Suprapubic skin (tissue), 4 donors: ENCODE results near the gene HID1. TPM values are rescaled to one million over a fixed set of nuclear protein-coding genes. Genes with fewer than 3 reads are reported as not detected.
"Not testable (repeated sequence)": the region's sequence is repeated elsewhere in the genome, so short reads cannot be mapped to it uniquely, and the experiment has no call there.

Source experiments
- DNase-seq, 2 donors: peaks; one replicate each; pipeline ENCODE4 v3.0.0-alpha.2; 2019; ENCODE audit warnings: low spot score in 2 of 2
- H3K27ac ChIP-seq: fragments of 200-600 bp; sonication (generic); one replicate; pipeline ENCODE4 v1.5.1; 2019
- H3K27me3 ChIP-seq: fragments of 200-600 bp; sonication (generic); one replicate; pipeline ENCODE4 v1.5.1; 2019
- H3K36me3 ChIP-seq: fragments of 200-600 bp; sonication (generic); one replicate; pipeline ENCODE4 v1.5.1; 2019
- H3K4me1 ChIP-seq: fragments of 200-600 bp; sonication (generic); one replicate; pipeline ENCODE4 v1.5.1; 2019
- H3K4me3 ChIP-seq: fragments of 200-600 bp; sonication (generic); one replicate; pipeline ENCODE4 v1.5.1; 2019; ENCODE audit warnings: mild to moderate bottlenecking
- H3K9me3 ChIP-seq: fragments of 200-600 bp; sonication (generic); one replicate; pipeline ENCODE4 v1.5.1; 2019
- EP300 ChIP-seq: sonication (generic); formaldehyde crosslinking; IDR thresholded peaks from one replicate; pipeline ENCODE4 v1.6.1; 2017; ENCODE audit warnings: antibody characterized with exemption
- POLR2A ChIP-seq, 2 donors: fragments of 450-650 bp; IDR thresholded peaks; one replicate each; pipeline ENCODE4 v1.6.1; 2017; ENCODE audit warnings: antibody characterized with exemption in 2 of 2, mild to moderate bottlenecking in 2 of 2, moderate library complexity in 2 of 2
- POLR2AphosphoS5 ChIP-seq, 3 donors: sonication (generic); formaldehyde crosslinking; IDR thresholded peaks; one replicate each; pipeline ENCODE4 v1.6.1; 2017; ENCODE audit warnings: antibody characterized with exemption in 3 of 3
- whole genome bisulfite sequencing: methylation state at CpG from one replicate; pipeline ENCODE4 v1.1.5; 2018; 5-methylcytosine and 5-hydroxymethylcytosine counted together
- total RNA-seq, 4 donors: library from RNA; depleted of rRNA; stranded (reverse); fragments of >200 nt; gene quantifications; one replicate each; pipeline ENCODE4 v1.1.0, GENCODE V29; 2016
- TF ChIP-seq, protein P1 (sequence below), 2 donors: fragments of 200-600 bp in 1 of 2; fragments of 450-650 bp in 1 of 2; sonication (generic) in 1 of 2; IDR thresholded peaks; one replicate each; pipeline ENCODE4 v1.5.1; 2016 to 2019; ENCODE audit warnings: antibody characterized with exemption in 2 of 2, mild to moderate bottlenecking in 1 of 2, moderate library complexity in 1 of 2

HID1 gene
- total RNA-seq, 4 donors from 2014 or later = 3.4 to 13.7 (median 9.5) TPM

DNA sequence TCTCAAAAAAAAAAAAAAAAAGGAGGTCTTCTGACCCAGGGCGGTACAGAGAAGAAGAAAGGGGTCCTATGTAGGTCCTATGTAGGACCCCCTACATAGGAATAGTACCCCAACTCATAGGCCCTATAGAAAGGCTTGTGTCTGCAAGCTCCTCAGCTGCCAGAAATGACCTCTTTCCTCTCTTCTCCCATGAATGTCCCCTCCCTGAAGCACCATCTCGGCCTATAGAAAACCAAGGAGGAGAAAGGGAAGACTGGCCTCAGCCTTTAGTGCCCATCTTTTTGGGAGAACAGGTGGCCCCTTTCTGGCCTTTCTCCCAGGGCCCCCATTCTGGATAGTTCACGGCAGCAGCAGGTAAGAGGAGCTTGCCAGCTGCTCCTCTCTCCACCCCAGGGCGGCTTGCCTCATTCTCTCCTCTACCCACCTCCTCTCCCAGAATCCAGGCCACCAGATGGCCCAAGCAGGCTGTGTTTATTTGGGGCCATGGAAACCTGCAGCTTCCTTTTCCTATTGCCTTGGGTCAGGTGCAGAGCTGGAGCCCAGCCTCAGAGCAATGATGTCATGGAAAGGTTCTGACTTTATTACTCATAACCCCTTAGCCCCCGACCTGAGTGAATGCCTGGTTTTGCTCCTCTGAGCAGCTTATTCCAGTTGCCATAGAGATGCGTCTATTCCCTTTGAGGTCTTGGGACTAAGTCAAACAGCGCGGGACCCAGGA, 38.3 kb upstream of the HID1 start:
- H3K27me3 ChIP-seq = no peaks in the 10 kb centered on the region
- H3K27ac ChIP-seq = peak overlapping the region; percentile 94
- DNase-seq = peak in 1 of 2 donors; percentile 83
- TF ChIP-seq, protein P1, sequence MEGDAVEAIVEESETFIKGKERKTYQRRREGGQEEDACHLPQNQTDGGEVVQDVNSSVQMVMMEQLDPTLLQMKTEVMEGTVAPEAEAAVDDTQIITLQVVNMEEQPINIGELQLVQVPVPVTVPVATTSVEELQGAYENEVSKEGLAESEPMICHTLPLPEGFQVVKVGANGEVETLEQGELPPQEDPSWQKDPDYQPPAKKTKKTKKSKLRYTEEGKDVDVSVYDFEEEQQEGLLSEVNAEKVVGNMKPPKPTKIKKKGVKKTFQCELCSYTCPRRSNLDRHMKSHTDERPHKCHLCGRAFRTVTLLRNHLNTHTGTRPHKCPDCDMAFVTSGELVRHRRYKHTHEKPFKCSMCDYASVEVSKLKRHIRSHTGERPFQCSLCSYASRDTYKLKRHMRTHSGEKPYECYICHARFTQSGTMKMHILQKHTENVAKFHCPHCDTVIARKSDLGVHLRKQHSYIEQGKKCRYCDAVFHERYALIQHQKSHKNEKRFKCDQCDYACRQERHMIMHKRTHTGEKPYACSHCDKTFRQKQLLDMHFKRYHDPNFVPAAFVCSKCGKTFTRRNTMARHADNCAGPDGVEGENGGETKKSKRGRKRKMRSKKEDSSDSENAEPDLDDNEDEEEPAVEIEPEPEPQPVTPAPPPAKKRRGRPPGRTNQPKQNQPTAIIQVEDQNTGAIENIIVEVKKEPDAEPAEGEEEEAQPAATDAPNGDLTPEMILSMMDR (IDR thresholded peaks at IDR 0.05) = no peak
- TF ChIP-seq POLR2AphosphoS5 (IDR thresholded peaks at IDR 0.05) (no peak), EP300 (no peak), POLR2A (IDR thresholded peaks at IDR 0.05) (no peak)
- H3K4me3 ChIP-seq = no peak overlapping the region
- WGBS = 51% methylated on average over 8 of the region's 8 CpGs
- H3K36me3 ChIP-seq = no peaks in the 10 kb centered on the region
- H3K4me1 ChIP-seq = peaks cover 32% of the 10 kb centered on the region
- H3K9me3 ChIP-seq = no peaks in the 10 kb centered on the region

DNA sequence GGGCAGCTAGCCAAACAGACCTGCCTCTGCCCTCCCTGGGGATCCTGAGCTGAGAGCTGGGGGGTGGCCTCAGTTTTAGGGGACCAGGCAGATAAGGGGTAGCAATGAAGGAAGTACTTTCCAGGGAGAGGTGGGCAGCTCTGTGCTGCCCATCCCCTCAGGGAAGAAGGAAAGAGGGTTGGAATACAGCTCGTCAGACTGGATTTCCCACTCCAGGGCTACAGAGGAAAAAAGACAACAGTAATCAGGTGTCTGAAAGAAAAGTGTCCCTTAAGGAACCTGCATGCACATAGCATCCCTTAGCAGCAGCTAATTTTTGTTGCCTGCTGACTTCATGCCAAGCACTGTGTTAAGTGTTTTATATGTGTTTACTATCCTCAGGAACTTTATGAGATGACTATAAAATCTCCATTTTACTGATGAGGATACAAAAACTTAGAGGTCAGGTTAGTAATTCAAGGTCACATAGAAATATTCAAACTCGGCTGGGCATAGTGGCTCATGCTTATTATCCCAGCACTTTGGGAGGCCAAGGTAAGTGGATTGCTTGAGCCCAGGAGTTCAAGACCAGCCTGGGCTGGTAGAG, 36.7 kb upstream of the HID1 start:
- no peaks in the 10 kb centered on the region for H3K9me3 ChIP-seq
- DNase-seq = no peak
- H3K36me3 ChIP-seq = peaks cover 7% of the 10 kb centered on the region
- TF ChIP-seq EP300 (no peak), POLR2A (IDR thresholded peaks at IDR 0.05) (no peak), POLR2AphosphoS5 (IDR thresholded peaks at IDR 0.05) (no peak)
- TF ChIP-seq, protein P1 (IDR thresholded peaks at IDR 0.05) = no peak
- H3K27me3 ChIP-seq = no peaks in the 10 kb centered on the region
- peaks cover 32% of the 10 kb centered on the region for H3K4me1 ChIP-seq
- 61% methylated on average over 2 of the region's 2 CpGs for WGBS
- no peak overlapping the region for H3K4me3 ChIP-seq
- H3K27ac ChIP-seq = peak overlapping the region; percentile 17

DNA sequence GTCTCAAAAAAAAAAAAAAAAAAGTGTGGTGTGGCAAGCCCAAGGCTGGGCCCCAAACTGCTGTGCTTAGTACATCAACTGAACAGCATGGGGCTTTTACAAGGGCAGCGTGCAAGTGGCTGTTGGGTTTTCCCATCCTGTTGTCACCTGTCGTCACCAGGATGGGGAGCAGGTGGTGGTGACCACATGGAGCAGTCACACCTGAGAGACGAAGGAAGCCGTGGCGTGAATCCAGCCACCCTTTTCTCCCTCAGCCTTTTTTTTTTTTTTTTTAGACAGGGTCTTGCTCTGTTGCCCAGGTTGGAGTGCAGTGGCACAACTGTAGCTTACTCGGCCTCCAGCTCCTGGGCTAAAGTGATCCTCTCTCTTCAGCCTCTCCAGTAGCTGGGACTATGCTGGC, 35.8 kb upstream of the HID1 start:
- Histone ChIP-seq H3K9me3 (no peaks in the 10 kb centered on the region), H3K27ac (no peak overlapping the region), H3K4me3 (no peak overlapping the region), H3K27me3 (no peaks in the 10 kb centered on the region), H3K4me1 (peaks cover 26% of the 10 kb centered on the region), H3K36me3 (peaks cover 15% of the 10 kb centered on the region)
- TF ChIP-seq, protein P1 (IDR thresholded peaks at IDR 0.05) = no peak
- TF ChIP-seq EP300 (no peak), POLR2A (IDR thresholded peaks at IDR 0.05) (no peak), POLR2AphosphoS5 (IDR thresholded peaks at IDR 0.05) (no peak)
- 85% methylated on average over 6 of the region's 6 CpGs for WGBS
- no peak for DNase-seq

DNA sequence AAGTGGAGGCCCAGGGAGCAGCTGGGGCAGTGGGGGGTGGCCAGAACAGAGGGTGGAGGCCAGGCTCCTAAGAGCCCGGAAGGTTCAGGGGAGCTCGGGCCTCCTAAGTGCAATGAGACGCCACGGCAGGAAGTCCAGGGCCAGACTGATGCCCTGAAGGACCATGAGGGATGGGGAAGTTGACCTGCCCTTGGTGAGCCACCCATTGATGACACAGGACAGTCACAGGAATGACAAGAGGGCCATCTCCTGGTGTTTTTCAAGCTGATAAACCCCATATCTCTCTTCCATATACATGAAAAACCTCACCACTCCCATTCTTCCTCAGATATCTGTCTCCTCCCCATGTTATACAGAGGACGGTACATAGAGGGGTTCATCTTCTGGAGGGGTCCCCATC, 34.1 kb upstream of the HID1 start:
- H3K36me3 ChIP-seq = peaks cover 32% of the 10 kb centered on the region
- peaks cover 14% of the 10 kb centered on the region for H3K4me1 ChIP-seq
- no peak overlapping the region for H3K27ac ChIP-seq
- H3K4me3 ChIP-seq = no peak overlapping the region
- H3K27me3 ChIP-seq = no peaks in the 10 kb centered on the region
- no peaks in the 10 kb centered on the region for H3K9me3 ChIP-seq
- TF ChIP-seq POLR2A (IDR thresholded peaks at IDR 0.05) = no peak
- TF ChIP-seq EP300 = no peak
- TF ChIP-seq POLR2AphosphoS5 (IDR thresholded peaks at IDR 0.05) = no peak
- TF ChIP-seq, protein P1 (IDR thresholded peaks at IDR 0.05) = no peak
- no peak for DNase-seq
- 74% methylated on average over 5 of the region's 5 CpGs for WGBS

DNA sequence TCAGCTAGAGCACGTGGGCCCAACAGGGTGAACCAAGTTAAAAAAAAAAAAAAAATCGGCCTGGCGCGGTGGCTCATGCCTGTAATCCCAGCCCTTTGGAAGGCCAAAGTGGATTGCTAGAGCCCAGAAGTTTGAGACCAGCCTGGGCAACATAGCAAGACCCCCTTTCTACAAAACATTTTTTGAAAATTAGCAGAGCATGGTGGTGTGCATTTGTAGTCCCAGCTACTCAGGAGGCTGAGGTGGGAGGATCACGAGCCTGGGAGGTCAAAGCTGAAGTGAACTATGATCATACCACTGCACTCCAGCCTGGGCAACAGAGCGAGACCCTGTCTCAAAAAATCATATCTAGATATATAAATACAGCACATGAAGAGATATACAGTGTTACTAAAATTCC, 33.5 kb upstream of the HID1 start:
- not testable (repeated sequence) for H3K4me3 ChIP-seq, DNase-seq, H3K27me3 ChIP-seq, H3K27ac ChIP-seq, H3K4me1 ChIP-seq, H3K9me3 ChIP-seq
- peaks cover 38% of the 10 kb centered on the region for H3K36me3 ChIP-seq
- 96% methylated on average over 6 of the region's 6 CpGs for WGBS
